ENCODE results near the gene DLG2.

The DLG2 gene

DNA sequence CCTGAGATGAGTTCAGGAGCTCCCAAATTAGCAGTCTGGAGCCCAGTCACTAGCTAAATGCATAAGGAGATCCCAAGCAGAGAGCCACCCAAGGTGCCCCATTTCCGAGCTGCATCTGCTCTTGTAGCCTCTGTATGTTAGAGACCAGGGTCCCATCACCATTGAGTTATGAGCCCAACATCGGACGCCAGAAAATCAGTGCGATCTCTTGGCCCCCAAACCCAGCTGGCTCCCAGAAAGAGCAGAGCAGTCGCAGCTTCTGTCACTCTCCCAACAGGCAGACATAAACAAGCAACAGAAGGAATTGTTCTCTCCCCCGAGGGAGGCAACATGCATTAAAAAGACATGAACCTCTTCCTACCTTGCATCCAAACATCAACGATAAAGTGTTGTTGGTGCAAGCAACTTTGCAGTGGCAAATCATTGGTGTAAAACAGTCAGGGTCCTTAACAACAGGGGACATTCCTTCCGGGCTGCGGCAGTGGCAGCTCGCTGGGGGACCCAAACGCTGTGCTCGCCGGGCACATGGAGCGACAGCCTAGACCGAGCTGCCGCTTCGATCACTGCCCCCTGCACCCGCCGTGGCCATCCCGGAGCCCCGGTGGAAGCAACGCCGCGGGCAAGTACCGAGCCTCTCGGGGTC, 907.1 kb downstream of the DLG2 start:
- DNase-seq = no peak

DNA sequence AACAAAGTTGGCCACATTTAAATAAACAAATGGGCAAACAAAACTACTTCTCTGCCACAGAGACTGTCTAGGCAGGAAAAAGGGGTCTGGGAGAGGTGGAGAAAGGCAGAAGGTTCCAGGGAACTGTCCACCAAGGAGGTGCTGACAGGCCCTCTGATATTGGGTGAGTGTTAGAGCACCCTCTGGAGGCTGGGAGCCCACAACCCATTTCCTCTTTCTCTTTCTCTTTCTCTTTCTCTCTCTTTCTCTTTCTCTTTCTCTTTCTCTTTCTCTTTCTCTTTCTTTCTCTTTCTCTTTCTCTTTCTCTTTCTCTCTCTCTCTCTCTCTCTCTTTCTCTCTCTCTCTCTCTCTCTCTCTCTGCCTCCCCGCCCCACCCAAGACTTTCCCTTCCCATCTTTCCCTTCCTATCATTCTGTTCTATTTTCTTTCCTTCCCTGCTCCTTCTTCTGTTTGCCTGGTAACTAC, 912.8 kb downstream of the DLG2 start:
- DNase-seq = peak; percentile 8

DNA sequence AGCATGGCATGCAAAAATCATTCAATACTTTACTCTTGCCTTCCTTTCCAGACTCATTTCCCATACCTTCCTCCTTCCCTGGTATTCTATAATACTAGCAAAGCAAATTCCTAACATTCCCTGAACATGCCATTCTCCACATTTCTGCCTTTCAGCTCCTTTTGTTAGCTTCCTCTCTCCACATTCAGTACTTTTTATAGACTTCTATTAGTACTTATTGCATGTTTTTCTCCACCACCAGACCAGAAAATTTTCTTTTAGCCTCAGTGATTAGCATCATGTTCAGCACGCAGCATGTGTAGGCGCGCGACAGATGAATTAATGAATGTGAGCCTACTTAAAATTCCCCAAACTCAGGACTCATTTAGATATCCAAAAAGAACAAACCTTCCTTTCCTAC, 935.3 kb downstream of the DLG2 start:
- DNase-seq = no peak

DNA sequence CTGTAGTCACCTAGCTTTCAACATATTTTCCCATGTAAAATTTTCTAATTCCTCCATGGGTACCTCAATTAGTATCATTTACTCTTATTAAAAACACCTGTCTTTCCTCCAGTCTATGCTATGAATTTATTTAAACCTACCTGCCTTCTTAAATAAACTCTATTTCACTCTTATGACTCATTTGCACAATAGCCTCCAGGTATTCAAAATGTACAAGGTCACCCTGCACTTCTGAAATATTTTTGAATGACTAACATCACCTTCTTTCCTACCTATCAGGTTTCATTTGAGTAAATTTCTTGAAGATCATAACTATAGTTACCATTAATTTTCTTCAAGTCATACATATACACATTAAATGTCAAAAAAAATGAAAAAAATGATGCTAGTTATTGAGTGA, 939.7 kb downstream of the DLG2 start:
- no peak for DNase-seq

DNA sequence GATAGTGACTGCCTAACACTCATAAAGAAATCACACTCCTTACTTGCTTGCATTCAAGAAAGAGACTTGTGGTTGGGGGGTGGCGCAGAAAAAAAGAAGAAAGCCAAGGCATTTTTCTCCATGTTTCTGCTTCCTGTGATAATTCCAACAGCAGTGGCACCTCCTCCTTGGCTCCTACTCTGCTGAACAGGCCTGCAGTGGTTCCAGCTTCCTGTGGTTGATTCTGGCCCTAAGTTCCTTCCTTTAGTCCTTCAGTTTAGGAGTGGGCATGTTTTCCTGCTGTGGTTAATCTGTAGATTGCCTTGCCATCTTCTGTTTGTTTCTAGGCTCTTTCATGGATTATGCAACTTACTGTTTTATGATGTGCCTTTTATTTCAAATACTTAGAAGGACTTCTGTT, 940.4 kb downstream of the DLG2 start:
- no peak for DNase-seq

DNA sequence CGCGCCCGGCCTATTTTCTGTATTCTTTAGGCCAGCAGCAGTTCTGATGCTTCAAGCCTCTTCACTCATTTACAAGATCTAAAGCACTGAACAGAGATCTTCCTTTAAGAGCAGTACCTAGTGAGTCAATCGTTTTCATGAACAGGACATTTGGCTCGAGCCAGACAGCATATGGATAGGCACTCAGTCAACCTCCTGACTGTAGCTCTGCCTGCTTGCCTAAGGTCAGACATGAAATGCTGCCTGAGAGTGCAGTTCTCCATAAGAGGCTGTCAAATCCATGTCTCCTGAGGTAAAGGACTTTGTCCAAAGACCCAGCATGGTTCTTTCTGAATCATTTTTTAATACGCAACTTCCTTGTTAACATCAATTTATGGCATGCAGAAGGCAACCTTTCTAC, 941.2 kb downstream of the DLG2 start:
- DNase-seq = no peak

DNA sequence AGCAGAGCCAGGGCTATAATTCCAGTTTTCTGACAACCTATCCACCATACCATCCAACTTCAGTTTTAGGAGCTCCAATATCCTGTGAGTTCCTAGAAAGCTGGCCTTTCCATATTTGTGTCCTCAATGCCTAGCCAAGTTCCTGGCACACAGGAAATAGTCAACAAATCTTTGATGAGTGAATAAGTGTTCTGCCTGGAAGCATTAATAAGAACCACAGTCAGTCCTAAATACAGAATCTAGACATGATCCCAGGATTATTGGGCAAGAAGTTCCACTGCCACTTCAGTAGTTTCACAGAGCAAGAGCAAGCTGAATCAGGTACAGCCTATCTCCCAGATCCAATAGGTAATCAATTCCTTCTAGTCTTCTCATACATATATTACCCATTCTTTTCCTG, 942.0 kb downstream of the DLG2 start:
- no peak for DNase-seq

DNA sequence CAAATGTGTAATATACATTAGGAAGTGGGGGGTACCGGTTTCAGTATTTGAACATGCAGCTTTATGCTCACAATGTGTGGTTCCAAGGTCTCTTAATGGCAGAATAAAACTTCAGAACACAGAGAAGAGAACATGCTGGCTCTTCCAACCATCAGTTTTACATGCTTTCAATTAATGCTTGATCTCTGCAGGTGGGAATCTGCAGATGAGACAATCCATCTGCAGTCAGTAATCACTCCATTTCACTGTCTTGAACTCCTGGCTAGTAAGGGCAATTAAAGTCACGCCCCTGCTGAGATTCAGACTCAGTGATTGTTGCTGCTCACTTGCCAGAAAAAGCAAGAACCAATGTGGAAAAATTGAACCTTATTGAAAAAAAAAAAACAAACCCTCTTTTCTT, 945.7 kb downstream of the DLG2 start:
- DNase-seq = no peak

DNA sequence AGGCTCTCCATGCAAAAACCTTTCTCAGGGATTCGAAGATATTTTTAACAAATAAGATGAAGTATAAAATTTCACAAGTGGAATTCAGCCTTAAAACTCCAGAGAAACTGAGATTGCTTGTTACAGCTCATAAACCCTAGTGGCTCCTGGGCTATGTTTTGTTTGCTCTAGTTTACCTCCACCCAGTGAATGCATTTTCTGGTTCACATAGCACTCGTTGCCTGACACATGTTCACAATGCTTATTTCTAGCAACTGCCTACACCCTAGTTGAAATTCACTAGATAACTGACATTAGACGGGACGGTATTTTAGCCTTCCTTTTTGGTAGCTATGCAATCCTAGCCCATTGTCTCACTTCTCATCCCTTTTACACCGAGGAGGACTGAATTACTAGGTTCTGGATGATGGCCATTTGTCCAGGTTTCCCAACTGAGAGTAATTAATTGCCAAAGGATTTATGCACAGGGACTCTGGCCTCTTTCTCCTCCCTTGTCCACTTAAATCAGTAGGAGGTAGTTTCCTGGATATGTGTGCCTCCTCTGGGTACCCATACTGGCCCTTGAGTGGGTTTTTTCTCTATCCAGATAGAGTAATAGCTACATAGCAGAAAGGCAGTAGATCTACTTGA, 951.6 kb downstream of the DLG2 start:
- no peak for DNase-seq

DNA sequence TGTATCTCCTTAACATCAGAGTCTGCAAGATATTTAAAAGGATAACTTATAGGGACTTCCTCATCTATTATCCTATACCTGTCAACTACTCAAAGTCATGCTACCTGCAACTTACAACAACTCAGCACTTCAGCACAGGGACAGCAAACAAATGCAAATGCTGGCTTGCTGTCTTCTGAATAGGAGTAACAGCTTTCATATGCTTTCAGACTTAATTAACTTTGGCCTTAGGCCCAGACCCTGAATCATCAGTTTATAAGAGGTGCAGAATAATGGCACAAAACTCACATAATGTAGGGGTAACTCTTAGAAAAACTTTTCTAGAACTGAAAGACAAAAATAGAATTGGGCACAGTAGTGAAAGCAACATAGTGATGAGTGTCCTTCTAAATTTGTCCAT, 953.4 kb downstream of the DLG2 start:
- DNase-seq = no peak

DNA sequence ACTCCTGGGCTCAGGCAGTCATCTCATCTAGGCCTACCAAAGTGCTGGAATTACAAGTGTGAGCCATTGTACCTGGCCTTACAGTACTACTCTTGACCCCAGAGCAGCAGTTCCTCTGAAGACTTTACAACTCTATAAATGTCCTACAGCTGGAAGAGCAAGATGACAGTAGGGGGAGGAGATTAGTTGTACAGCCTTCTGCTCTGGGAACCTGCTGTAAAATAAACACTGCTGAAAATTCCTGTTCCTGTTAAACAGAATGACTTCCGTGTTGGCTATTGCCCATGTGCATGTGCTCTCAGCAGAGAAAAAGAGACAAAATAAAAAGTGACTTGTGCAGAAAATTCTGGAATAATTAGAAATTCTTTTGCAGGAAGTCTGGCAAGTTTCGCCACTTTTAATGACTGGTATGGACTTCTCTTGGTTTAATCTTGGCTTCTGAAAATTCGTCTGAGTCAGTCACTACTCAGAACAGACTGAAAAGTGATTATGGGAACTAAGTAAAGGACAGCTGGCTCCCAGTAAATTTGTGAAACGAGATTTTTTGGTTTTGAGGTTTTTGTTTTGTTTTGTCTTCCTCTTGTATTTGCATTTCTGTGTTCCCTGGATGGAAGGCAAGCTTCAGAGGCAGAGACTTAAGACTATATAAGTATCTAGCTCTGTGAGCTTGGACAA, 955.7 kb downstream of the DLG2 start:
- DNase-seq = no peak

DNA sequence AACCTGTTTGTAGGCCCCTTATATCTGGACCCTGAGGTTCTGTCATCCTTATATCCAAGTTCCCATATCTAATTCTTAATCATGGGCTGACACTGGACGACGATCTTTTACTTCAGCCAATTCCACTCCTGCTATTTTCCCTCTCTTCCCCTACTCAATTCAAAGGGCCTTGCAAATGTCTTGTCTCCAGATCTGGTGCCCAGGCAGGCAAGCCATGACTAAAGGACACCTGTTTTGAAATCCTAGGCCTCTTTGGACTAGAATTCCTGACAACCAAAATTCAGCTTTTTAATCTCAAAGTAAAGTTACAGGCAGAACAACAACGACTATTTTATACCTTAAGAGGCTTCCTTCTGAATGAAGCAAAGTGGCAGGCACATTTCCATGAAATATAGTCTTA, 963.4 kb downstream of the DLG2 start:
- DNase-seq = no peak

DNA sequence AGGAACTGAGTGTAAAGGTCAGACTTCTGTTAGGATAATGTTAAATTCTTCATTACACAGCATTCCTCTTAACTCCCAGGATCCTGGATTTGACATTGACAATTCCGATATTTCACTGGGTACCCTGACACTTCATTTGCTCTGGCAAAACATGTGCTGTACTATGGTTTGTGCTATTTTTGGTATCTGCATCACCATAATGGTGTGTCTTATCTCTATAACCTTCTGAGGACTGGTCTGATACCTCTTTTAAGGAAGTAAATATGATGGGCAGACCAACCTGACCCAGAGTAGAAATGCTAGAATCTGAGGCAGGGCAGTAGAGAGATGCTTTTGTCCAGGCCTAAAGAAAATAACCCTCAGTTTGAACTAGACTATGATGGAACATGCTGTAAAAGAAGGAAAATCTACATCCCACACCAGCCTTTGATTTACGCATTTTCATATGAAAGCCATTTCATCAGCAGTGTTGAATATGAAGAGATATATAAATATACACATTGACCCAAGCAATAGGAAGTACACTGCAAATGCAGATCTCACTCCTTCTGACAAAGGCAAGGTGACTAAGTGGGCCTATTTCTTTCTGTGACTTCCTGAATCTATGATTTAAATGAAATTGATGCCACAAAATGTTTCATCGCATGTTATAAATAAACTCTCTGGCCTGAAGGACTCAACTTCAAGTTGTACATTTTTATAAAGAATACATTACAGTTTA, 966.7 kb downstream of the DLG2 start:
- DNase-seq = no peak

DNA sequence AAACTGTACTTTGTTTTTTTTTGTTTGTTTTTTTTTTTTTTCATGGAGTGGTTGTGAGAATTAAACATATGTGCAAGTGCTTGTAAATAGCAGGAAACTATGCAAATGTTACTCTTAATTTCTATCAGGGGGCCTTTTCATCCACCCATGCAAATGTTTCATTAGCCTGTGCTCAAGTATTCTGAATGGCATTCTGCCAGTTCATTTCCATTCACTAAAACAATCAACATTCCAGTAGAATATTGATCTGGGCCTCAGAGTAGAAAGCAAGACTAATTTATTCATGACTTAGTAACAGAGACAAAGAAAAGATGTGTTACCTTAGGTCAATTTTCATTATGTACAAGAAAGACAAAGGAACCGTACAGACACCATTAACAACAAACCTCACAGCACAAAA, 971.4 kb downstream of the DLG2 start:
- DNase-seq = no peak

DNA sequence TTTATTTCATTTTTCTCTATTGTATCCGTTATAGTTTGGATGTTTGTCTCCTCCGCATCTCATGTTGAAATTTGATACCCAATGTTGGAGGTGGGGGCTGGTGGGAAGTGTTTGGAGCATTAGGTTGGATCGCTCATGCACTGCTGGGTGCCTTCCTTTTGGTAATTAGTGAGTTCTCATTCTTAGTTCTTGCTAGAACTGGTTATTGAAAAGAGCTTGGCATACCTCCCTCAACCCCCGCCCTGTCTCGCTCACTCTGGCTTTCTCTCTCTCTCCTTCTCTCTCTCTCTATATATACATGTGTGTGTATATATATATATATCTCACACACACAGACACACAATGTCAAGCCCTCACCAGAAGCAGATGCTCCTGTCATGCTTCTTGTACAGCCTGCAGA, 978.7 kb downstream of the DLG2 start:
- DNase-seq = no peak

DNA sequence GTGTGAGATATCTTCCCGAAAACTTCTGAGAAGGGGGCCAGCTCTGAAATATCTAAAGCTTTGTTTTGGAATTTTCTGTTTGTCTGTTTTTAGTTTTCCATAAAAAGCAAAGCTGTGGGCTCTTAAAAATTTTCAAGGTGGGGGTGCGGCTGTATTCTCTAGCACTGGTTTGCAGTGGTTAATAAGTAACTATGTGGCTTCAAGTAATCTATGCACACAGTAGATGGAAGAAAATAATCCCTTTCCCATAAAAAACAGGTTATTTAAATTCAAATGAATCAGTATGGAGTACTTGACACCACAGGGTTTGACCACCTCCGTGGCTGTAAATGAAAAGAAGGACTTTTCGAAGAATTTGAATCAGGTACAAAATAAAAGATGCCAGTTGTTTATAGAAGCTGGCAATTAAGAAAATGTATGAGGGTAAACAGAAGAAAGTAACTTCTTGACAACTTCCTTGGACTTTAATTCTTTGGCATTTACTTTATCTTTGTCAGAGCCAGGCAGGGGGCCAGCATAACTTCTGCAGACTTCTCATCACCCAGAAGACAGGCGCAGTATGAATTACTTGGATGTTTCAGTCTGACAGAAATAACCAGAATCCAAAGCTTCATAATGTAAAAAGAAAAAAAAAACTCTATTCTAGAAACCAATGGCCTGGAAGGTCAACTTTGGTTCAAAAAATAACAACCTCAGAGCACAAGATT, 981.0 kb downstream of the DLG2 start:
- no peak for DNase-seq

DNA sequence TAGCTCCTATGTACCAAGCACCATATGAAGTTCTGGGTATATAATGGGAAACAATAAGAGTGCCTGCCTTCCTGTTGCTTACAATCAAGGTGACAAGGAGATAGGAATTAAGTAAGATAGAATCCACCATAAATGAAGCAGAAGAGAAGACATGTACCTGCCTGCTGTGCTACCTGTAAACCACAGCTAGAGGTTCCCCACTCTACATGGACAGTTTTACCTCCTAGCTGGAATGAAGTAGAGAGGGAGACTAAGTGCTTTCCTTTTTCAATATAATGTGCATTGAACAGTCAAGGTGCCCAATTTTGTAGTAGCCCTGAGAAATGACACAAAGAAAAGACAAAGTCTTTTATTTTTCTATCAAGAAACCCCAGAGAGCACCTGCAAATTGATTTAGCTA, 984.6 kb downstream of the DLG2 start:
- DNase-seq = no peak

DNA sequence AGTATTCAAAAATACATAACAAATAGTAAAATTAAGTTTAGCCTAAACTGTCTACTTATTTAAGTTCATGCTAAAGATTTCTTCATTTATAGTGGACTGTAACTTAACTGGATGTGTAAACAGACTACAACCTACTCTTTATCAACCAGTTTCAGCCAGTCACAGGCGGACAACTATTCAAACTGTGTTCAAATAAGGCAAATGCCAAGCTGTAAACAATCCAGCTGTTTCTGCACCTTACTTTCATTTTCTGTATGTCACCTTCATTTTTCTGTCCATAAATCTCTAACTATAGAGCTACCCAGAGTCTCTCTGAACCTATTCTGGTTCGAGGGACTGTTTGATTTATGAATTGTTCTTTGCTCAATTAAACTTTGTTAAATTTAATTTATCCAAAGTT, 992.8 kb downstream of the DLG2 start:
- DNase-seq = no peak

DNA sequence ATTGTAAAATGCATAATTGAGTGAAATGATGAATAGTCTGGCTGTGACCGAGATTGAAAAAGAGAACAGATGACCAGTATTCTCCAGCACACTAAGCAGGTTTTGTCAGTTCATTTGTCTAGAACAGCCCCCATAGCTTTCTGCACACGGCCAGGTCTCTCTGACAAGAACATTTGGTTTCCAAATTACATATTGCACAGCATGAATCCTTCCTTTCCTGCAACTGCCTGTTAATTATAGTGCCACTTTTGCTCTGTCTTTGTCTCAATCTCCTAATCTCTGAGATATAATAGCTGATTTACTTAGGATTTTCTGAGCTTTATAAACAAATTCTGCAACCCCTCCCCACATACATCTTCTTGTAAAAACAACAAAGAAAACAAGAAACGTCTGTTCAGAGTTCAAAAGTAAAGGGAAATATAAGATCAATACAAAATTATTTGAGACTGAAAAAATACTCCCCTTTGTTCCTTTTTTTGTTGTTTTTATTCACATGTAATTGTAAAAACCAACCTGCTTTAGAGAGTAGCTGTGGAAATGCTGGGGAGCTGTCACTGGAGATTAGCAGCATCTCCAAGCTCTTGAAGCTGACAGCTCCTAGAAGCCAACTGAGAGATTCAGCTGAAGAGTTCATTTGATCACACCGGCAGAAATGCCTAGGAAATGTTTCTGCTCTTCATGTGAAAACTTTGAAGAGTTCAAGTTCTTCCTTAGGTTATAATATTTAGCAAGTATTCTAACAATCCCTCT, 998.1 kb downstream of the DLG2 start:
- DNase-seq = no peak

DNA sequence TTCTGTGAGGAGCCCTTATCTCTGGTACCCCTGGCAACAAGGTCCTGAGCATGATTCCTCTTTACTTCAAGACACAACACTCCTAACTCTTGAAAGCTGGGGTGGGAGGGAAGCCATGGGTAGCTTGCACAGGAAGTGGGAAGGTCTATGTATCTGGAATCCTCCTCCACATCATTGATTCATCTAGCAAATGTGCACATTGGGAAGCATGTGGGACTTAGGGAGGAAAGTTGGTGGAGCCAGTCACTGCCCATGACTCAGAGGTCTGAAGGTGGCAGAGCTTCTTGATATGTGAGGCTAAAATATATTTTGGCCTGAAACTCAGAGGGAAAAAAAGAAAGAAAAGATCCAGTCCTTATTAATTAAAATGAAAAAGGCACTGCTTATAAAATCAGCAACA, 1000.9 kb downstream of the DLG2 start:
- no peak for DNase-seq

DNA sequence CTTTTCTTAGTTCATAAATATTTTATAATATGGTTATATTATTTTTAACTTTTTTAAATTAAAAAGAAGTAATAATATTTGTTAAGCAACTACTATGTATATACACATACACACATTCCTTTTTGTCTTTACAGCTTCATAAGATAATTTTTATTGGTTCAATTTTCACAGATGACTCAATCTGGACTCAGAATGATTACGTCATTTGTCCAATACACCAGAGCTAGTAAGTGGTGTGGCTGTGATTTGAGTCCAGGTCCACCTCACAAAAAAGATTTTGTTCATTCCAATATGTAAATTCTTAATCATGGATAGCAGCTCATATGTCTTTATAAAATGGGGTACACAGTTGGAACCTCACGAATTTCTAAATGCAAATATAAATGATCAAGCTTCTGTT, 1014.5 kb downstream of the DLG2 start:
- no peak for DNase-seq

DNA sequence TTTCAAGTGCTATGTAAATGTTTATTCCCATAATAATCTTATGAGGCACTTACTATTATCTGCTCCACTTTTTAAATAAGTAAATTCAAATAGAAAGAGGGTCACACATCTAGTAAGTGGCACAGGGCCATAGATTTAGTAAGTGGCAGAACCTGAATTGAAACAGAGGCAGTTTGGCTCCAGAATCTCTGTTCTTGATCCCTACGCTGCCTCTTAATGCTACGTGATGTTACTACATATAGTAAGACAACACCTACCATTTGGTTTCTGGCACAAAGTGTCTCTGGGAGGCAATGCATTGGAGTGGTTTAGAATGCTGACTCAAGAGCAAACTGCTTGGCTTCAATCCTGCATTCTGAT, 1018.3 kb downstream of the DLG2 start:
- DNase-seq = no peak

Data from T1000 (cell line).